ENCODE measurements around the gene MPP2. TPM values are rescaled to one million over a fixed set of nuclear protein-coding genes. Genes with fewer than 3 reads are reported as not detected.

Gene MPP2, protein sequence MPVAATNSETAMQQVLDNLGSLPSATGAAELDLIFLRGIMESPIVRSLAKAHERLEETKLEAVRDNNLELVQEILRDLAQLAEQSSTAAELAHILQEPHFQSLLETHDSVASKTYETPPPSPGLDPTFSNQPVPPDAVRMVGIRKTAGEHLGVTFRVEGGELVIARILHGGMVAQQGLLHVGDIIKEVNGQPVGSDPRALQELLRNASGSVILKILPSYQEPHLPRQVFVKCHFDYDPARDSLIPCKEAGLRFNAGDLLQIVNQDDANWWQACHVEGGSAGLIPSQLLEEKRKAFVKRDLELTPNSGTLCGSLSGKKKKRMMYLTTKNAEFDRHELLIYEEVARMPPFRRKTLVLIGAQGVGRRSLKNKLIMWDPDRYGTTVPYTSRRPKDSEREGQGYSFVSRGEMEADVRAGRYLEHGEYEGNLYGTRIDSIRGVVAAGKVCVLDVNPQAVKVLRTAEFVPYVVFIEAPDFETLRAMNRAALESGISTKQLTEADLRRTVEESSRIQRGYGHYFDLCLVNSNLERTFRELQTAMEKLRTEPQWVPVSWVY
- polyA plus RNA-seq (2013), result 0.45 TPM

- ChIA-PET CTCF (interaction anchor here (5.2 to 5.8 kb wide), 2 partner anchors 12 to 29 kb away, joined by 29 read pairs; no protein-coding TSS in a partner anchor), POLR2A (no interaction called here)
- H3K27me3 ChIP-seq (replicated peaks in 2 of 5; ENCODE audit: control insufficient read depth in 4 of 5, insufficient read depth in 5 of 5, low read length in 4 of 5), result peaks cover 3 to 49% (median 31%) of the 10 kb centered on the region in 5 experiments
- no peak within 1 kb of the TSS for H3K27ac ChIP-seq (ENCODE audit: insufficient read depth in 1 of 2, low read depth in 1 of 2, low read length in 2 of 2, poor library complexity in 1 of 2, severe bottlenecking in 2 of 2)
- whole genome bisulfite sequencing (ENCODE audit: insufficient coverage), result under 1% methylated on average over 25 of the region's 36 CpGs
- DNase-seq, result peak; percentile 68 to 86 (median 77)
- peaks cover 2 to 27% (median 22%) of the 10 kb centered on the region in 4 experiments for H3K4me1 ChIP-seq (ENCODE audit: control extremely low read depth in 1 of 4, control insufficient read depth in 4 of 4, insufficient read depth in 4 of 4, low read length in 3 of 4)
- no peaks in the 10 kb centered on the region for H3K36me3 ChIP-seq (ENCODE audit: control insufficient read depth in 4 of 4, insufficient read depth in 4 of 4, low read length in 3 of 4)
- no peaks in the 10 kb centered on the region for H3K9me3 ChIP-seq (ENCODE audit: control extremely low read depth in 1 of 5, control insufficient read depth in 4 of 5, insufficient read depth in 2 of 5, low read depth in 1 of 5, low read length in 4 of 5)
- peak within 1 kb of the TSS; percentile 30 to 77 (median 58) for H3K4me3 ChIP-seq (ENCODE audit: control insufficient read depth in 1 of 7, extremely low read depth in 1 of 7, insufficient read depth in 4 of 7, low read depth in 2 of 7, low read length in 6 of 7)
These were observed at the start of gene MPP2 for GRCh38 chr17:43907425-43907981. Gene MPP2, minus strand, starts transcription at chr17:43907536. Its CDS starts 3,076 bp downstream, at chr17:43904460.

DNA sequence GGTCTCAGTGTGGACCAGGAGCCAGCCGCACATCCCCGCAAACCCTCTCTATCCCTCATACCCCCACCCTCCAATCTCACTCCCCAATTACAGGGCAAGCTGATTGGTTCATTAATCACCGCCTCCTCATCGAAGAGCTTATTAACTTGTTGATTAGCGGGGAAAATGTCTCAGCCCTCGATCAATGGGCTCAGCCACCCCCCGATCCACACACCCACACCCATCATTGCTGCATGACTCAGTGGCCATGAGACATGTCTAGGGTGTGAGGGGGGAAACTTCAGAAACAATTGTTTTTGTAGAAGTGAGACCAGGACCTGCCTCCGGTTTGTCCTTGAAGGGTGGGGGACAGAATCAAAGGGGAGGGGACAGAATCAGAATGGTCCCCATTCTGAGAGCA, 48.9 kb upstream of the MPP2 start:
- H3K9me3 ChIP-seq (ENCODE audit: control extremely low read depth in 1 of 5, control insufficient read depth in 4 of 5, insufficient read depth in 2 of 5, low read depth in 1 of 5, low read length in 4 of 5), result no peaks in the 10 kb centered on the region
- CTCF ChIA-PET, result no interaction called here
- peaks cover 0 to 31% (median 20%) of the 10 kb centered on the region in 5 experiments for H3K27me3 ChIP-seq (replicated peaks in 2 of 5; ENCODE audit: control insufficient read depth in 4 of 5, insufficient read depth in 5 of 5, low read length in 4 of 5)

GRCh38 chr17:43953746-43954145, 46.4 kb upstream of the MPP2 start, which contains the start of gene PYY:
Gene PYY, minus strand, starts transcription at chr17:43953940. Its CDS starts 457 bp downstream, at chr17:43953483.
- Histone ChIP-seq H3K27ac (ENCODE audit: insufficient read depth in 1 of 2, low read depth in 1 of 2, low read length in 2 of 2, poor library complexity in 1 of 2, severe bottlenecking in 2 of 2) (no peak within 1 kb of the TSS), H3K27me3 (replicated peaks in 2 of 5; ENCODE audit: control insufficient read depth in 4 of 5, insufficient read depth in 5 of 5, low read length in 4 of 5) (peaks cover 0 to 31% (median 25%) of the 10 kb centered on the region in 5 experiments), H3K36me3 (ENCODE audit: control insufficient read depth in 4 of 4, insufficient read depth in 4 of 4, low read length in 3 of 4) (no peaks in the 10 kb centered on the region), H3K4me1 (ENCODE audit: control extremely low read depth in 1 of 4, control insufficient read depth in 4 of 4, insufficient read depth in 4 of 4, low read length in 3 of 4) (peaks cover 0 to 22% (median 10%) of the 10 kb centered on the region in 4 experiments), H3K4me3 (ENCODE audit: control insufficient read depth in 1 of 7, extremely low read depth in 1 of 7, insufficient read depth in 4 of 7, low read depth in 2 of 7, low read length in 6 of 7) (peak within 1 kb of the TSS in 2 of 7 experiments; percentile 25 to 40), H3K9me3 (ENCODE audit: control extremely low read depth in 1 of 5, control insufficient read depth in 4 of 5, insufficient read depth in 2 of 5, low read depth in 1 of 5, low read length in 4 of 5) (no peaks in the 10 kb centered on the region)
- no peak for DNase-seq
- ChIA-PET POLR2A (no interaction called here), CTCF (interaction anchor here (1.7 kb wide), 1 partner anchor 10 kb away, joined by 4 read pairs; no protein-coding TSS in a partner anchor)
- 83% methylated on average over 3 of the region's 11 CpGs for WGBS (ENCODE audit: insufficient coverage)

More for the DNA sequence above, 48.9 kb upstream of the MPP2 start:
- no peaks in the 10 kb centered on the region for H3K36me3 ChIP-seq (ENCODE audit: control insufficient read depth in 4 of 4, insufficient read depth in 4 of 4, low read length in 3 of 4)
- peaks cover 0 to 13% (median 5%) of the 10 kb centered on the region in 4 experiments for H3K4me1 ChIP-seq (ENCODE audit: control extremely low read depth in 1 of 4, control insufficient read depth in 4 of 4, insufficient read depth in 4 of 4, low read length in 3 of 4)
- H3K27ac ChIP-seq (ENCODE audit: insufficient read depth in 1 of 2, low read depth in 1 of 2, low read length in 2 of 2, poor library complexity in 1 of 2, severe bottlenecking in 2 of 2), result no peak overlapping the region
- 98% methylated on average over 4 of the region's 8 CpGs for WGBS (ENCODE audit: insufficient coverage)
- POLR2A ChIA-PET, result interaction anchor here (0.6 kb wide), 1 partner anchor 37 kb away, joined by 4 read pairs; no protein-coding TSS in a partner anchor
- no peak overlapping the region for H3K4me3 ChIP-seq (ENCODE audit: control insufficient read depth in 1 of 7, extremely low read depth in 1 of 7, insufficient read depth in 4 of 7, low read depth in 2 of 7, low read length in 6 of 7)
- no peak for DNase-seq

DNA sequence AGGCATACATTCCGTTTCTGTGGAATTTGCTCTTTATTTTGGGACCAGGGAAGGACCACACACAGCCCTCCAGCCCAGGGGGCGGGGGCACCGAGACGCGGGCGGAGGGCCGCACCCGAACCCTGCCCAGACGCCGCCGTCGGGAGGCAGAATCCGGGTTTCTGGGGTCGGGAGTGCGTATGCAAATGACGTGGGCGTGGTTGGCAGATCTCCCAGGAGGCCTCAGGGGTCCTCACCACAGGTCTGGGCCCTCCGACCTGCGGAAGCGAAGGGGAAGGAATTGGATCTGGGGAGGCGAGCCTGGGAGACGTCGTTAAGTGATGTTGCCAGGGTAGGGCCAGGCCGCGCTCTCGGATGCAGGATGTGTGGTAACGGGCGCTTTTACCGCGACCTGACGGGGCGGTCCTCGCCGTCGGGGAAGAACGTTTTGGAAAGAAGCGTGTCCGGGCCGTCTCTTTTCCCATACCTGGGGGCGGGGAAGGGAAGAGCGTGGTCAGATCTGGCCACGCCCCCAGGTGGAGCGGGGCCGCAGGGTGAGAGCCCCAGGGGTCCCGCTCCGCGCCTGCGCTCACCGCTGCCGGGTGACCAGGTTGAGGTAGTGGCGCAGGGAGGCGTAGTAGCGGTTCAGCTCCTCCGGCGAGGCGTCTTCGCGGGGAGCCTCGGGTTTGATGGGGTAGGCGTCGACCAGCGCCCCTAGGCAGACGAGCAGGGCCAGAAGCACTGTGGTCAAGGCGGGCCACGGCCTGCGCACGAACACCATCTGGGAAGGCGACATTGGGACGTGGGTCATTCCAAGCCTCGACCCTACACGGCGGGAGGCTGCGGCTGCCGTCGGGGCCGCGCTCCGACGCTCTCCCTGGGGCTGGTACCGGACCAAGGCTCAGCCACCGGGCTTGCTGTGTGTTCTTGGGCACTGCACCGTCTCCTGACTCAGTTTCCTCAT, 45.7 kb upstream of the MPP2 start:
- Histone ChIP-seq H3K4me1 (ENCODE audit: control extremely low read depth in 1 of 4, control insufficient read depth in 4 of 4, insufficient read depth in 4 of 4, low read length in 3 of 4) (peaks cover 0 to 26% (median 12%) of the 10 kb centered on the region in 4 experiments), H3K4me3 (ENCODE audit: control insufficient read depth in 1 of 7, extremely low read depth in 1 of 7, insufficient read depth in 4 of 7, low read depth in 2 of 7, low read length in 6 of 7) (peak overlapping the region in 2 of 7 experiments; percentile 25 to 40), H3K36me3 (ENCODE audit: control insufficient read depth in 4 of 4, insufficient read depth in 4 of 4, low read length in 3 of 4) (no peaks in the 10 kb centered on the region), H3K27me3 (replicated peaks in 2 of 5; ENCODE audit: control insufficient read depth in 4 of 5, insufficient read depth in 5 of 5, low read length in 4 of 5) (peaks cover 0 to 31% (median 25%) of the 10 kb centered on the region in 5 experiments), H3K9me3 (ENCODE audit: control extremely low read depth in 1 of 5, control insufficient read depth in 4 of 5, insufficient read depth in 2 of 5, low read depth in 1 of 5, low read length in 4 of 5) (no peaks in the 10 kb centered on the region), H3K27ac (ENCODE audit: insufficient read depth in 1 of 2, low read depth in 1 of 2, low read length in 2 of 2, poor library complexity in 1 of 2, severe bottlenecking in 2 of 2) (no peak overlapping the region)
- CTCF ChIA-PET, result interaction anchor here (1.7 kb wide), 1 partner anchor 9 kb away, joined by 4 read pairs; no protein-coding TSS in a partner anchor
- peak; percentile 57 to 86 (median 85) for DNase-seq
- POLR2A ChIA-PET, result no interaction called here
- WGBS (ENCODE audit: insufficient coverage), result 9% methylated on average over 65 of the region's 82 CpGs

DNA sequence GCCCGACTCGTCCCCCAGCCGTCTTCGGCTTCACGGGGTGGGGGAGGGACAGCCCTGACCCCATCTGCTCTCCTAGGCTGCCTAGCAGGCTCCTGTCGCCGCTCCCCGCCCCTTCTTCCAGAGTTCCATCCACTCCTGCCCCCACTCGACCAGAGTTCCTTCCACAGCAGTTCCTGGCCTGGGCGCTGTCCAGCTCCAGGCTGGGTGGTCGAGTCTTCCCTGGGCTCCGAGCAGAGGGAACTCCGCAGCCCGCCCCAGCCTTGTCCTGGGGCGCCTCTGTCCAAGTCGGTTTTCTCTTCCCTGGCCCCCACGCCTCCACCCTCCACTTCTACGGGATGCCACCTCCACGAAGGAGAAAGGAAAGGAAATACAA, 45.0 kb upstream of the MPP2 start:
- Histone ChIP-seq H3K27me3 (replicated peaks in 2 of 5; ENCODE audit: control insufficient read depth in 4 of 5, insufficient read depth in 5 of 5, low read length in 4 of 5) (peaks cover 0 to 31% (median 25%) of the 10 kb centered on the region in 5 experiments), H3K4me1 (ENCODE audit: control extremely low read depth in 1 of 4, control insufficient read depth in 4 of 4, insufficient read depth in 4 of 4, low read length in 3 of 4) (peaks cover 0 to 32% (median 16%) of the 10 kb centered on the region in 4 experiments), H3K27ac (ENCODE audit: insufficient read depth in 1 of 2, low read depth in 1 of 2, low read length in 2 of 2, poor library complexity in 1 of 2, severe bottlenecking in 2 of 2) (no peak overlapping the region), H3K9me3 (ENCODE audit: control extremely low read depth in 1 of 5, control insufficient read depth in 4 of 5, insufficient read depth in 2 of 5, low read depth in 1 of 5, low read length in 4 of 5) (no peaks in the 10 kb centered on the region), H3K36me3 (ENCODE audit: control insufficient read depth in 4 of 4, insufficient read depth in 4 of 4, low read length in 3 of 4) (no peaks in the 10 kb centered on the region), H3K4me3 (ENCODE audit: control insufficient read depth in 1 of 7, extremely low read depth in 1 of 7, insufficient read depth in 4 of 7, low read depth in 2 of 7, low read length in 6 of 7) (peak overlapping the region in 2 of 7 experiments; percentile 25 to 40)
- ChIA-PET POLR2A (no interaction called here), CTCF (no interaction called here)
- 72% methylated on average over 15 of the region's 19 CpGs for whole genome bisulfite sequencing (ENCODE audit: insufficient coverage)
- DNase-seq, result no peak

DNA sequence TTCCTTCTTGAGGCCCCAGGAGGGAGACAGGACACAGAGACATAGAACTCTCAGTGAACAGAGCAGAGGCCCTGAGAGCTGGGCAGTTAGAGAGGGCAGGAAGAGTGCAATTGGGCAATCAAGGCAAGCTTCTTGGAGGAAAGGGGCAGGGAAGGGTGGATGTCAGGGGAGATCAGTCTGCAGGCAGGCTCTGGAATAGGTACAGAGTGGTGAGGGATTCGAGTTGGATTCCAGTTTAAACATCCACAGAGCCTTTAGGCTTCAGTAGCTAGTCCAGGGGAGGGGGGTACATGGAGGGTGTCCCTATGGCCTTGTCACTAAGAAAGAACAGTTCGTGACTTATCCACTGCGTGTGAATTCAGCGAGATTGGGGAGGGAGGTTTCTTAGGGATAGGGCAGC, 44.4 kb upstream of the MPP2 start:
- no peak for DNase-seq
- ChIA-PET POLR2A (no interaction called here), CTCF (no interaction called here)
- no peak overlapping the region for H3K4me3 ChIP-seq (ENCODE audit: control insufficient read depth in 1 of 7, extremely low read depth in 1 of 7, insufficient read depth in 4 of 7, low read depth in 2 of 7, low read length in 6 of 7)
- 93% methylated on average over 4 of the region's 4 CpGs for WGBS (ENCODE audit: insufficient coverage)
- no peaks in the 10 kb centered on the region for H3K36me3 ChIP-seq (ENCODE audit: control insufficient read depth in 4 of 4, insufficient read depth in 4 of 4, low read length in 3 of 4)
- H3K9me3 ChIP-seq (ENCODE audit: control extremely low read depth in 1 of 5, control insufficient read depth in 4 of 5, insufficient read depth in 2 of 5, low read depth in 1 of 5, low read length in 4 of 5), result no peaks in the 10 kb centered on the region
- no peak overlapping the region for H3K27ac ChIP-seq (ENCODE audit: insufficient read depth in 1 of 2, low read depth in 1 of 2, low read length in 2 of 2, poor library complexity in 1 of 2, severe bottlenecking in 2 of 2)
- H3K4me1 ChIP-seq (ENCODE audit: control extremely low read depth in 1 of 4, control insufficient read depth in 4 of 4, insufficient read depth in 4 of 4, low read length in 3 of 4), result peaks cover 0 to 38% (median 16%) of the 10 kb centered on the region in 4 experiments
- H3K27me3 ChIP-seq (replicated peaks in 2 of 5; ENCODE audit: control insufficient read depth in 4 of 5, insufficient read depth in 5 of 5, low read length in 4 of 5), result peaks cover 0 to 31% (median 25%) of the 10 kb centered on the region in 5 experiments

Measured in common myeloid progenitor, CD34-positive (primary cell).